ENCODE data around the gene KIF5A.
"Not testable (repeated sequence)": the region's sequence is repeated elsewhere in the genome, so short reads cannot be mapped to it uniquely, and the experiment has no call there.

The KIF5A gene

DNA sequence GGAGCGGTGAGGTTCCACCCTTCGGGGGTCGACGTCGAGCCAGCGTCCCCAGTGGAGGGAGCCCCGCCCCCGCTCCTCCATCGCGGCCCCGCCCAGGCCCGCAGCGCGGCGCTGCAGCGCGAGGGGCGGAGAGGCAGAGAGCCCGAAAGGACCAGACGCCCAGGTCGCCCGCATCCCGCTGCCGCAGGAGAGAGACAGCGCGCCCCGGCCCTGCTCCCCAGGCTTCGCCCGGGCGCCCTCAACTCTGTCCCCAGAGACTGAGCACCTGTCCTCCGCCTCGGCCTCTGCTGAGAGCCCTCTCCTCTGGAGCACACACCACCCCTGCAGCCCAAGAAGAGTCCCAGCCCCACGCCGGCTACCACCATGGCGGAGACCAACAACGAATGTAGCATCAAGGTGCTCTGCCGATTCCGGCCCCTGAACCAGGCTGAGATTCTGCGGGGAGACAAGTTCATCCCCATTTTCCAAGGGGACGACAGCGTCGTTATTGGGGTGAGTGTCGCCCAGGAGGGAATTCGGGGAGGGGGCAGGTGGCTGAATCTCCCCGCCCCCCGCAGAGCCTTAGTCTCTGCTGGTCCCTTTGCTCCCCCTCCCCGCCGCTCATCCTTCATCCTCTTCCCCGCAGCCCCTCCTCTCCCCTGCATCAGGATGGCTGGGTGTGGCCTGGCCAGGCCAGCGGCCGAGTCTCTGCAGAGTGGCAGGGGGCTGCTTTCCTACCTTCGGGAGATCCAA is at the start of gene KIF5A:
Gene KIF5A (plus strand): TSS at position 136 of the 732 bp plus-strand sequence. CDS start 228 bp downstream, at position 364.
- peak in 1 of 2 experiments; percentile 62 for DNase-seq

DNA sequence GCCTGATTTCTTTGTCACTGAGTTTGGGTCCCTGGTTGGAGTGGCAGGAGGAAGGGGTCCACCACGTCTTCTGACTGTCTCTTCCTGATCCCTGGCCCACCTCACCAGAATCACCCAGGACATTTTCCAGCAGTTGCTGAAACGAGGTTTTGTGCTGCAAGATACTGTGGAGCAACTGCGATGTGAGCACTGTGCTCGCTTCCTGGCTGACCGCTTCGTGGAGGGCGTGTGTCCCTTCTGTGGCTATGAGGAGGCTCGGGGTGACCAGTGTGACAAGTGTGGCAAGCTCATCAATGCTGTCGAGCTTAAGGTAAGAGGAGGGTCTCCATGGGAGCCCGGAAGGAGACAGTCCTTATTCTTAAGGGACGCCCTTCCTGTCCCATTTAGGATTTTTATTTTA is 49.6 kb upstream of the KIF5A start:
- no peak for DNase-seq

DNA sequence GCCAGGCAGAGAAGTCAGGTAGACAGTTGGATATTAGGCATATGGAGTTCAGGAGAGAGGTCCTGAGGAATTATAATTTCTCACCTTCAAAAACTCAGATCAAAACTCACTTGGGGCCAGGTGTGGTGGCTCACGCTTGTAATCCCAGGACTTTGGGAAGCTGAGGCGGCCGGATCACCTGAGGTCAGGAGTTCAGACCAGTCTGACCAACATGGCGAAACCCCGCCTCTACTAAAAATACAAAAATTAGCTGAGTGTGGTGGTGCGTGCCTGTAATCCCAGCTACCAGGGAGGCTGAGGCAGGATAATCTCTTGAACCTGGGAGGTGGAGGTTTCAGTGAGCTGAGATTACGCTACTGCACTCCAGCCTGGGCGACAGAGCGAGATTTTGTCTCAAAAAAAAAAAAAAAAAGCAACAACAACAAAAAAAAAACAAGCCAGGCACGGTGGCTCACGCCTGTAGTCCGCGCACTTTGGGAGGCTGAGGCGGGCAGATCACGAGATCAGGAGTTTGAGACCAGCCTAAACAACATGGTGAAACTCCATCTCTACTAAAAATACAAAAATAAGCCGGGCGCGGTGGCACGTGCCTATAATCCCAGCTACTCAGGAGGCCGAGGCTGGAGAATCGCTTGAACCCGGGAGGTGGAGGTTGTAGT is 47.4 kb upstream of the KIF5A start:
- DNase-seq, result not testable (repeated sequence)

DNA sequence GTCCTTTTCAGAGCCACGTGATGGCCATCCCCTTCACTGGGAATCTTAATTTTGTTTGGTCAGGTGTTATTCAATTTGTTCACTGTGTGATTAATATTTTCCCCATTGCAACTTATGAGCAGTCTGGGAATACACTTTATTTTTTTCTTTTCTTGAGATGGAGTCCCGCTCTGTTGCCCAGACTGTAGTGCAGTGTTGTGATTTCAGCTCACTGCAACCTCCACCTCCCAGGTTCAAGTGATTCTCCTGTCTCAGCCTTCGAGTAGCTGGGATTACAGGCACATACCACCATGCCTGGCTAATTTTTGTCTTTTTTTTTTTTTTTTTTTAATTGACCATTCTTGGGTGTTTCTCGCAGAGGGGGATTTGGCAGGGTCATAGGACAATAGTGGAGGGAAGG is 43.3 kb upstream of the KIF5A start:
- DNase-seq, result not testable (repeated sequence)

DNA sequence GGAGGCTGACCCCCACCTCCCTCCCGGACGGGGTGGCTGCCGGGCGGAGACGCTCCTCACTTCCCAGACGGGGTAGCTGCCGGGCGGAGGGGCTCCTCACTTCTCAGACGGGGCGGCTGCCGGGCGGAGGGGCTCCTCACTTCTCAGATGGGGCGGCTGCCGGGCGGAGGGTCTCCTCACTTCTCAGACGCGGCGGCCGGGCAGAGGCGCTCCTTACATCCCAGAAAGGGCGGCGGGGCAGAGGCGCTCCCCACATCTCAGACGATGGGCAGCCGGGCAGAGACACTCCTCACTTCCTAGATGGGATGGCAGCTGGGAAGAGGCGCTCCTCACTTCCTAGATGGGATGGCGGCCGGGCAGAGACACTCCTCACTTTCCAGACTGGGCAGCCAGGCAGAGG is 42.0 kb upstream of the KIF5A start:
- DNase-seq, result not testable (repeated sequence)

DNA sequence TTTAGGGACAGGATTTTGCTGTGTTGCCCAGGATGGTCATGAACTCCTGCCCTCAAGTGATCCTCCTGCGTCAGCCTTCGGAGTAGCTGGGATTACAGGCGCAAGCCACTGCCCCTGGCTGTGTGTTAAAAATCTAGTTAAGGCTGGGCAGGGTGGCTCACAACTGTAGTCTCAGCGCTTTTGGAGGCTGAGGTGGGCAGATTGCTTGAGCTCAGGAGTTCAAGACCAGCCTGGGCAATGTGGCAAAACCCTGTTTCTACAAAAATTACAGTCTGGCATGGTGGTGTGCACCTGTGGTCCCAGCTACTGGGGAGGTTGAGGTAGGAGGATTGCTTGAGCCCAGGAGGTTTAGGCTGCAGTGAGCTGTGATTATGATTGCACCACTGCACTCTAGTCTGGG is 38.7 kb upstream of the KIF5A start:
- DNase-seq, result no peak

DNA sequence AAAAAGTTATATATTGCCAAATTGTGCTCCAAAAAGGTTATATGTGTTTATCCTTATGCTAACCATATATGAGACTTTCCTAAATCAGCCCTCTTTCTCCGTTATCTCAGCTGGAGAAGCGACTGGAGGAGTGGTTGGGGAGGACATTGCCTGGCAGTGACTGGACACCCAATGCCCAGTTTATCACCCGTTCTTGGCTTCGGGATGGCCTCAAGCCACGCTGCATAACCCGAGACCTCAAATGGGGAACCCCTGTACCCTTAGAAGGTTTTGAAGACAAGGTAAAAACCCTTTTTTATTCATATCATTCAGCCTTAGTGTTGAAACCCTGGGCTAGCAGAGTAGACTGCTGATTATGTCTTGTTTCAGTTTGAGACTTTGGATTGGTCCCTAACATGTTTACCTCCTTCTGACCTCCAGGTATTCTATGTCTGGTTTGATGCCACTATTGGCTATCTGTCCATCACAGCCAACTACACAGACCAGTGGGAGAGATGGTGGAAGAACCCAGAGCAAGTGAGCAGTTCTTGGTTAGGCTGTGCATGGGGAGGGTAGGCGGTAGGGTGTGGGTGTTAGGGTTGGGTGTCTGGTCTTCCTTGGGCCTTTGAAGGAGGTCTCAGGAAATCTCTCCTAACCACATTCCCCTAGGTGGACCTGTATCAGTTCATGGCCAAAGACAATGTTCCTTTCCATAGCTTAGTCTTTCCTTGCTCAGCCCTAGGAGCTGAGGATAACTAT is 38.1 kb upstream of the KIF5A start:
- no peak for DNase-seq

DNA sequence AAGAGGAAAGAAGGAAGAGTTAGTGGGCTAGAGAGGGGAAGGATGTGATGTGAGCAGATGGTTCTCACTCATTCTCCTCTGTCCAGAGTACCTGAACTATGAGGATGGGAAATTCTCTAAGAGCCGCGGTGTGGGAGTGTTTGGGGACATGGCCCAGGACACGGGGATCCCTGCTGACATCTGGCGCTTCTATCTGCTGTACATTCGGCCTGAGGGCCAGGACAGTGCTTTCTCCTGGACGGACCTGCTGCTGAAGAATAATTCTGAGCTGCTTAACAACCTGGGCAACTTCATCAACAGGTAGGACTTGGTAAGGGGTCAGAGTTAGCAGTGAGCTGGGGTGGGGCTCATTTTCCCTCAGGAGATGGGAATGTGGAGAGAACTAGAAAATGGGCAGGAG is 37.2 kb upstream of the KIF5A start:
- DNase-seq, result no peak

DNA sequence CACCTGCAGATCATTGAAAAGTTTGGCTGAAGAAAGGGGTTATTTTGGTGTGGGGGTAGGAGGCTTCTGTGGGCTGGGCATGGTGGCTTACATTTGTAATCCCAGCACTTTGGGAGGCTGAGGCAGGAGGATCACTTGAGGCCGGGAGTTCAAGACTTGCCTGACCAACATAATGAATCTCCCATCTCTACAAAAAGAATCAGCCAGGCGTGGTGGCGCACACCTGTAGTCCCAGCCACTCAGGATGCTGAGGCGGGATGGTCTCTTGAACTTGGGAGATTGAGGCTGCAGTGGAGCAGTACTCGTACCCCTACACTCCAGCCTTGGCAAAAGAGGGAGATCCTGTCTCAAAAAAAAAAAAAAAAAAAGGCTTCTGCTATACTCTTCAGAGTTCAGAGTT is 36.6 kb upstream of the KIF5A start:
- no peak for DNase-seq

DNA sequence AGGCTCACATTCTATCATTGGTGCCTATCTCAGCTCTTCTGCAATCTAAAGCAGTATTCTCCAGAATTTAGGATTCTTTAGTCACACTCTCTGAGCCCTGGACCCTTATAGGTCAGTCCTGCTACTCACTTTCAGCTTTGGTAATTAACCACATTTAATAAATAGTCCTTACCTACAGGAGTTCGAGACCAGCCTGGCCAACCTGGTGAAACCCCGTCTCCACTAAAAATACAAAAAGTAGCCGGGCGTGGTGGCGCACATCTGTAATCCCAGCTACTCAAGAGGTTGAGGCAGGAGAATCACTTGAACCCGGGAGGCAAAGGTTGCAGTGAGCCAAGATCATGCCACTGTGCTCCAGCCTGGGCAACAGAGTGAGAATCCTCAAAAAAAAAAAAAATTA is 36.2 kb upstream of the KIF5A start:
- not testable (repeated sequence) for DNase-seq

DNA sequence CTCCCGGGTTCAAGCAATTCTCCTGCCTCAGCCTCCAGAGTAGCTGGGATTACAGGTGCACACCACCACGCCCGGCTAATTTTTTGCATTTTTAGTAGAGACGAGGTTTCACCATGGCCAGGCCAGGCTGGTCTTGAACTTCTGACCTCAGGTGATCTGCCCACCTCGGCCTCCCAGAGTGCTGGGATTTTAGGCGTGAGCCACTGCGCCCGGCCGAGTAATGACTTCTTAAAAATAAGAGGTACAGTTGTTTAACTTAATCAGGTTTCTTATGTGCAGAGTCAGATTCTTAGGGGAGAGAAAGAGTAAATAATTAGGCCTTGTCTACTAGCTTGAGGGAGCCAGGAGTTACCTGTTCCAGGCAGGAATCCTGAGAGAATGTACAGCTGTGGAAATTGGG is 35.6 kb upstream of the KIF5A start:
- DNase-seq, result not testable (repeated sequence)

DNA sequence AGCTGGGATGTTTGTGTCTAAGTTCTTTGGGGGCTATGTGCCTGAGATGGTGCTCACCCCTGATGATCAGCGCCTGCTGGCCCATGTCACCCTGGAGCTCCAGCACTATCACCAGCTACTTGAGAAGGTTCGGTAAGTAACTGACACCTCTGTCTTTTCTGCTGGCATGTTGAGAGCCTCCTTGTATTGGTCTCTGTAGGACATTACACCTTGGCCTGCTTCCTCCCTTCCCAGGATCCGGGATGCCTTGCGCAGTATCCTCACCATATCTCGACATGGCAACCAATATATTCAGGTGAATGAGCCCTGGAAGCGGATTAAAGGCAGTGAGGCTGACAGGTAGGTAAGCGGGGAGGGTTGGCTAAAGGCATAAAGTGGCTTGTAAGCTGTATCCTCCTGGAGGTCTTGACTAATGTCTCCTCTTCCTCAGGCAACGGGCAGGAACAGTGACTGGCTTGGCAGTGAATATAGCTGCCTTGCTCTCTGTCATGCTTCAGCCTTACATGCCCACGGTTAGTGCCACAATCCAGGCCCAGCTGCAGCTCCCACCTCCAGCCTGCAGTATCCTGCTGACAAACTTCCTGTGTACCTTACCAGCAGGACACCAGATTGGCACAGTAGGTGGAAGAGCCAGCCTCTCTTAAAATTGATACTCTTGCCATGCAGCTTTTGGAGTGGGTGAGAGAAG is 35.0 kb upstream of the KIF5A start:
- DNase-seq, result no peak

DNA sequence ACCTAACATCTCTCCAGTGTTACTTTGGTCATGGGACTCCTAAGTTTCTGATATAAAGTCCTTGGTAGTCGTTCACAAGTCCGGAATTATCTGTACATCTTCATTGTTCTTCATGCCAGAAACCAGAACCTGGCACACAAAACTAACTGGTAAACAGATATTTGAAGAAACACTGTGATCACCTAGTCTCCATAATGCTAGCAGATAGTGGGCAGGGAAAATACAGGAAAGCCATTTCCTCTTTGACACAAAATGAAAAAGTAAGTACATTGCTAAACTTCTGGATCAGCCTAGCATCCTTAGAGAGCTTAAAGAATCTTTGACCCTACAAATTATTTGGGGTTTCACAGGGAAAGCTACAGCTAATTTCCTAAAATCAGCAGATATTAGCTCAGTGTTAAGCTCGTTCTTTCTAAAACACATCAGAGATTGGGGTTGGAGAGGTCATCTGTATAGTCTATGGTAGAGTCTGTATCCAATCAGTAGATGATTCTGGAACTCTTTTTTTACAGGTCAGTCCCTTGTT is 34.4 kb upstream of the KIF5A start:
- DNase-seq, result no peak

DNA sequence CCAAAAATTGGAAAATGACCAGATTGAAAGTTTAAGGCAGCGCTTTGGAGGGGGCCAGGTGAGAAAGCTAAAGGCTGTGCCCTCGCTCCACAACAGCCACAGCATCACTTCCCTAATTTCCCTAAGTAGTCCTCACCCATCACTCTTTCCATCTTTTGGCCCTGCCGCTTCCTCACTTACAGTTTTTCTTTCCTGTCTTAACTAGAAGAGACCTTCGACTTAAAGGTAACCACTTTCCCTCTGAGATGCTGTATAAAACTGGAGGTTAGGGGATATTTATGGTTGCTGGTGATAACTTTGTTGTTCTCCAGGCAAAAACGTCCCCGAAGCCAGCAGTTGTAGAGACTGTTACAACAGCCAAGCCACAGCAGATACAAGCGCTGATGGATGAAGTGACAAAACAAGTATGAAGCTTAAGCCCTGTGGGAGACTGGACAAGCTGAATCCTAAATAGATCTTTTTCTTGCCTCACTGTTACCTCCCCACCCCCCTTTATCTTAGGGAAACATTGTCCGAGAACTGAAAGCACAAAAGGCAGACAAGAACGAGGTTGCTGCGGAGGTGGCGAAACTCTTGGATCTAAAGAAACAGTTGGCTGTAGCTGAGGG is 33.8 kb upstream of the KIF5A start:
- DNase-seq, result no peak

DNA sequence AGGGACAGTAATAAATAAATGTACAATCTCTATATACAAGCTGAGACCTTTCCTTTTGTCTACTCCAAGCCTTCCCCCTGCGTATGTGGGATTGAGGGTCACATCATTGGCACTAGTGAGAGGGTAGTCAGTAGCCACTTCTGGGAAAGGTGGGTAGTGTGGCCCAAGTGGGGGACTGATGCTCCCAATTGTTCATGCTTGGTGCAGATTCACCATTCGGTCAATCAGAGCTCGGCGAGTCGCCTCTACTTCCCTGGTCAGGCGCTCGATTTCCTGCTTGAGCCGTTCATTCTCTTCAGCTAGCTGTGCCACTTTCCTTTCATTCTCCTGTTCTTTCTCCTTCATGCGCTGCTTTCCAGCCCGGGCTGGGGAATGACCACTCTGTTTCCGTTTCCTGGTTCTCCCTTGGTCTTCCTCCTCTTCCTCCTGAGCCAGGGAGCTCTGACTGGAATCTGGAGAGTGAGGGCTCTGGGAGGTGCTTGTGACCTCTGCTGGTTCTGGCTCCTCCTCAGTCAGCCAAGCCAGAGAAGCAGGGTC is 33.2 kb upstream of the KIF5A start:
- DNase-seq, result no peak

DNA sequence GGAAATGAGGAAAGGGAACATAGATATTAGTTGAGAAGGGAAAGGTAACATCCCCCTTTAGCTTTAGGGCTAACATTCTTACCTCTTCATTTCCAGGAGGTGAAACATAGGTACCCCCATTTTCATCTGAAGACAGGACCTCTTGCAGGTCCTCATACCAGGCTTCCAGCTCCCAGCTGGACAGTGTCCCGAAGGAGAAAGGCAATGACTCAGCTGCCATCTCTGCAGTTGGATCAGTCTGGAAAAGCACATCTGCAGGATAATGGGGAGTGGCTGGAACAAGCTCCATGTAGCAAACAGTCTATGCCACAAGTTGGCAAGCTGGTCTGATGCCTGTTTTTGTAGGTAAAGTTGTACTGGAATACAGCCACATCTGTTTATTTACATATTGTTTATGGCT is 32.7 kb upstream of the KIF5A start:
- no peak for DNase-seq

DNA sequence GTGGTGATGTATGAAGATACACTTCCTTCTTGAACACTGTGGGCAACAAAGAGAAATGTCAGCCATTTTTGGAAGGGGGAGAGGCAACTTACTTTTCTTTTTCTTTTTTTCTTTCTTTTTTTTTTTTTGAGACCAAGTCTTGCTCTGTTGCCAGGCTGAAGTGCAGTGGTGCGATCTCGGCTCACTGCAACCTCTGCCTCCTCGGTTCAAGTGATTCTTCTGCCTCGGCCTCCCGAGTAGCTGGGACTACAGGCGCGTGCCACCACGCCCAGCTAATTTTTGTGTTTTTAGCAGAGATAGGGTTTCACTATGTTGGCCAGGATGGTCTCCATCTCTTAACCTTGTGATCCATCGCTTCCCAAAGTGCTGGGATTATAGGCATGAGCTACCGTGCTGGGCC is 32.1 kb upstream of the KIF5A start:
- DNase-seq, result not testable (repeated sequence)

DNA sequence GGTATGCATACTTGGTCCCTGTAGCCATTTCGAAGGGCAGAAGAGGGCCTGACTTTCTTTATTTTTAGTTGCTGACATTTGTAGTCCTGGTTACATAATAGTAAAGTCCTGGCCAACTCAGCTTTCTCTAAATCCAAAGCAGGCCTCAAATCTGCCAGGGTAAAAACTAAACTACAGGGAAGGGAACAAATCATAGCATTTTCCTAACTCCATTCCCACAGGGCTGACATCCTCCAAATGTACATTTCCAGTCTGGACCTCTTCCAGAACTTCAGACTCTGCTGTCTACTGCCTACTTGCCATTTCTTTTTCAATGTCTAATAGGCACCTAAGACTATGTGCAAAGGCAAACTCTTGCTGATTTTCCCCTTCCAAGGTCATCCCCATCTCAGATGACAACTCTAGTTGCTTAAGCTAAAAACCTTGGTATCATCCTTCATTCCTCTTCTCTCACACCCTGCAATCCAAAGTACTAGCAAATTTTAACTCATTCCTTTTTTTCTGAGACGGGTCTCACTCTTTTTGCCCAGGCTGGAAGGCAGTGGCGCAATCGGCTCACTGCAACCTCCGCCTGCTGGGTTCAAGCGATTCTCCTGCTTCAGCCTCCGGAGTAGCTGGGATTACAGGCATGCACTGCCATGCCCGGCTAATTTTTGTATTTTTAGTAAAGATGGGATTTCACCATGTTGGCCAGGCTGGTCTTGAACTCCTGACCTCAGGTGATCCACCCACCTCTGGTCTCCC is 31.5 kb upstream of the KIF5A start:
- DNase-seq, result no peak

DNA sequence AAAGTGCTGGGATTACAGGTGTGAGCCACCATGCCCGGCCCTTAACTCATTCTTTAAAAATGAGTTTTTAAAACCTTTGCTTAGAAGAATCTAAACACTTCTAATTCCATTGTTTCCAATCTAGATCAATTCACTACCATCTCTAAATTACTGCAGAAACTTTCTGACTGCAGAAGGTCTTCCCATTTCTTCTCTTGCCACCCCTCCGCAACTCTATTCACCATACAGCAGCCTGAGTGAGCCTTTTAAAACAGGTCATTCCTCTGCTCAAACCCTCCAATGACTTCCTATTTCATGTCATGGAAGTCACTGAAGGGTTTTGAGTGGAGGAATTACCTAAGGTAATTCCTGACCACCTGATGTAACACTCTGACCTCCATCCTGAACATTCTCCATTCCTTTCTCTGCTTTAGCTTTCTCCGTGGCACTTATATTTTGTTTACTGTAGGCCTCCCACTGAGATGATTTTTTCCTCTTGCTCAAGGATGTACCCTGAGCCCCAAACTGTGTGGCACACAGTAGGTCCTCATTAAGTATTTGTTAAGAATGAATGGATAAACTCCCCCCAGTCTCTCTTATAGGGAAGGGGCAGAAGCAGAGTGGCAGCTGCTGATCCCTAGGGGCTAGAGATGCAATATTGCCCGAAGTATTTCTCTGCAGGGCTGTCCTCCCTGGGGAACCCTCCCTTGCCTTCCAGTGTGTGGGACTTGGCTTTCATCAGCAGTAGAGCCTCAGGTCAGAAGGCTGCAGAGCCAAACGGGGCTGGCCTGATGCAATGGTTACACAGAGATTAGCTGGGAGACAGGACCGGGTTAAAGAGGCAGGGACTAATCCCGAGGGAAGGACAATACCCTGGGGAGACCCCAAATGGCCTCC is 30.7 kb upstream of the KIF5A start:
- no peak for DNase-seq

DNA sequence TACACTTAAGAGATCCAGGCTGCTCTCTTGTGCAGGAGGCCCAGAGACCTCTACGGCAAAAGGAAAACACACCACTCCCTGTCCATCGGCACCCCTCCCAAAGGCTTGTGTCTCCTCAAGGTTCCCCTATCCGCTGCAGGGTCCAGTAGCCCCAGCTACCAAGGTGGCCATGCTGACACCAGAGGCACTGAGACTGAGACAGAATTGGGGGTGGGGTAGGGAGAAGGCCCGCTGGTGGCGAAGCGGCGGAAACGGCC is 30.1 kb upstream of the KIF5A start:
- DNase-seq, result peak in 1 of 2 experiments; percentile 39

Measured in NCI-H446 (cell line).